Posterior cingulate gyrus (tissue), 11 donors: ENCODE results near the gene MORC1.

Experiments used
- DNase-seq, 10 donors: peaks; one replicate each; pipeline versions ENCODE4 v3.0.0 to v3.0.0-alpha.2; 2020 to 2021; ENCODE audit warnings: mixed read lengths in 3 of 10
- intact Hi-C: fragments of 100-400 bp; cut with DNase I; formaldehyde crosslinking; loops from one replicate; pipeline ENCODE4 v1.15.1; 2023

The MORC1 gene

GRCh38 chr3:109045271-109046040 lies 72.5 kb downstream of the MORC1 start:
- intact Hi-C loops, result no loop called here
- no peak for DNase-seq

GRCh38 chr3:109035082-109035481 lies 82.9 kb downstream of the MORC1 start:
- no peak for DNase-seq
- intact Hi-C loops, result no loop called here

DNA sequence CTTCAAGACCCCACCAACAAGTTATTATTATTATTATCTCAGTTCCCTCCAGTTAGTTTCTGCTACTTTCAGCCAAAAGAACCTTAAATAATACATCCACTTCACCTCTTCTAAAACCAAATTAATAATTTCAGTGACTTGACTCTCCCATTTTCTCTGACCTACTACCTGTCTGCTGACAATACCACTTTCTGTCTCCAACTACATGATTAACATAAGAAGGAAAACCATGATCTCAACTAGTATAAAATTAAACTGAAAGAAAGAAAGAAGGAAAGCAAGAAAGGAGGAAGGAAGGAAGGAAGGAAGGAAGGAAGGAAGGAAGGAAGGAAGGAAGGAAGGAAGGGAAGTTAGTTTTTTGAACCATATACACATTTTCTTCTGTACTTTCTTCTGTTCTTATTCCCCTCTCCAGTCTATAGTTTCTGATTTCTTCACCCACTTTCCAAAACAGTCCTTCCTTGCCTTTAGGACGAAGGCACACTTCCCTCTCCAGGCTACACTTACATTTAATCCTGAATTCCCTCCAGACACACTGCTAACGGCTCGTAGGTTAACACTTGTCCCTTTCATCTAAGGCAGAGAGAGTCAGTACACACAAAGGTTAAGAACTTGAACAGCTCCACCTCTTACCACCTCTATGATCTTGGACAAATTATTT lies 84.8 kb downstream of the MORC1 start:
- intact Hi-C loops, result no loop called here

GRCh38 chr3:109028753-109029152 lies 89.2 kb downstream of the MORC1 start:
- DNase-seq, result no peak
- intact Hi-C loops, result no loop called here

More for the DNA sequence above, 84.8 kb downstream of the MORC1 start:
- no peak for DNase-seq

GRCh38 chr3:109026821-109027220 lies 91.1 kb downstream of the MORC1 start:
- DNase-seq, result no peak
- intact Hi-C loops, result no loop called here

- no peak for DNase-seq
- intact Hi-C loops, result no loop called here
Measured at GRCh38 chr3:109025896-109026295, 92.0 kb downstream of the MORC1 start.

GRCh38 chr3:109023656-109024254 lies 94.2 kb downstream of the MORC1 start:
- intact Hi-C loops, result no loop called here
- DNase-seq, result peak in 6 of 10 donors; percentile 24 to 77 (median 35)

DNA sequence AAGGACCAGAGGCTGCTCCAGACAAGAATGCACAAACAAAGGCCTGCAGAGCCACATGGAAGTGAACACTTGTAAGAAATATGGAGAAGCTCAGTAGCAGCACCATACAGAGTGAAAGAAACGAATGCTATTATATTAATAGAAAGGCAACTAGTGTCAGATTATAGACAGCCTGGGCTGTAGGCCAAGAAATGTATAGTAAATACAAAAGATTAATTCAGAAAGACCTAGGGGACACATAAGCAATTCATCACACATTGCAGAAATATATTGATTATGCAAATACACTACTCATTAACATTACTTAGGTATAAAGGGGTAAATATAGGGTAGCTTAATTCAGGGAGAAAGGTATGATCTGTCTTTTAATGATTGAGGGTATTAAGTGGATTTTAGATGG lies 94.8 kb downstream of the MORC1 start:
- DNase-seq, result no peak
- intact Hi-C loops, result no loop called here

DNA sequence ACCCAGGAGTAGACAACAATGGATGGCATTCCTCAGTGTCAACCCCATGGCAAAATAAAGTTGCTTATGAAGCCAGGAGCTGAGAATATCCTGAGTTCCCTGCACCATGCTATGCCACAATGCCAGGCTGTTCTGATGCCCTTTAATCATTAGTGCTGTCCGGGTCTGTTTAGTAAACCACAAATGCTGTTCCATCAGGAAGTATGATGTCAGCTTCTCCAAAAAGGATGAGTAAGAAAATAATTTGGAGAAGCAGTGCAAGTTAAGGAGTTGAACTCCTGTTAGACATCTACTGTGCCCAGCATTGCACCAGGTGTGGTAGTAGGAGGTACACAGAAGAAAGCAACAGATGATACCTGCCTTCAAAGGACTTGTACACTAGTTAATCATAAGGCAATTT lies 96.4 kb downstream of the MORC1 start:
- intact Hi-C loops, result no loop called here

GRCh38 chr3:109018828-109019227 lies 99.1 kb downstream of the MORC1 start:
- intact Hi-C loops, result no loop called here
- no peak for DNase-seq

More for the DNA sequence above, 96.4 kb downstream of the MORC1 start:
- DNase-seq, result no peak

GRCh38 chr3:109005443-109005842 lies 112.5 kb downstream of the MORC1 start:
- no peak for DNase-seq
- intact Hi-C loops, result no loop called here

DNA sequence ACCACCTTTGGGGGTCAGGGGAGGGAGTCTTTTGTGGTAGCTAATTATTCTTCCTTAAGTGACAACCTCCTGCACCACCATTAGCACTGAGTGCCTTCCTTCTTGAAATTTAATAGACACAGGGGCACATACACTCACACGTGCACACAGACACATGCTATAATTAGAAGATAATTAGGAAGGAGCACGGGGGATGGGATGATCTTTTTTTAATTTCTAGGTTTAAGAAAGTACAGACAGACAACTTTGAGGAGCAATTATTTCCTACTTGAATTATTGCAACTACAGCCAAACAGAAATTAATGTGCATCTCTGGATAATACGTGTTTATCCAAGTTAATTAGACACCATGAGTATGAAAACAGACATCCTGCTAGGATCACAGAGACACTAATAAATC lies 119.5 kb downstream of the MORC1 start:
- DNase-seq, result no peak
- intact Hi-C loops, result no loop called here

DNA sequence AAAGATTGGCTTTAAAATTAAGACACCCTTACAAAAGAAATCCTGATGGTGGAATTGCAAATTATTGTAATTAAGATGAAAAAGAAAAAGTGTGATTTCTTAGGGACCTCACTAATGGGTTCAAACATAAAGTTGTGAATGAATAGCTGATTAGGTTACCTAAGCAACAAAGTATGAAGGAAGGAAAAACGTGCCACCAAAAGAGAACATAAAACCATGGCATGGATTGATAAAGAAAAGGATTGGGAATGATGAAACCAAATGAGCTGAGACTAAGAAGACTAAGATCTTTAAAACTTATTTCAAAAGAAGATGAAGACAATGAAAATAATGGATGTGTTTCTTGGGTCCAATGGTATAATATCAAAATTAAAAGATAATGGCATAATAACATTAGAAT lies 132.1 kb downstream of the MORC1 start:
- intact Hi-C loops, result no loop called here
- DNase-seq, result no peak

- intact Hi-C loops, result no loop called here
- DNase-seq, result no peak
Measured at GRCh38 chr3:108983051-108983450, 134.9 kb downstream of the MORC1 start.

- DNase-seq, result no peak
- intact Hi-C loops, result no loop called here
Measured at GRCh38 chr3:108976058-108976457, 141.9 kb downstream of the MORC1 start.

DNA sequence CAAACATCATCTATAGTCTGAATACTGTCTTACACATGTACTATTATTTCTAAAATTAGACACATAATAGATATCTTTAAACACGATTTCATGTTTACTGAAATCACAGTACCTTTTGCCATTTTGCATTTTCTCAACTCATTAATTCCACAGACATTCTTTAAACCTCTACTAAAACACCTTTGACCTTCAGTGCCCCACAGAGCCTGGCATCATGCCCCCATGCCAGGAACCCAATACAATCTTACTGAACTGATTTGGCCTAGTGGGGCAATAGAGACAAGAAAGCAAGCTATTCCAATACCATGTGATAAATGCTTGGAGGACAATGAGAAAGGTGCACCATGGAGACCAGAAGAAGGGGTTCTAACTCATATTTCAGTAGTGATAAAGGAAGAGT lies 144.9 kb downstream of the MORC1 start:
- intact Hi-C loops, result no loop called here
- DNase-seq, result no peak

- intact Hi-C loops, result no loop called here
Measured at GRCh38 chr3:108972482-108972881, 145.5 kb downstream of the MORC1 start.

DNA sequence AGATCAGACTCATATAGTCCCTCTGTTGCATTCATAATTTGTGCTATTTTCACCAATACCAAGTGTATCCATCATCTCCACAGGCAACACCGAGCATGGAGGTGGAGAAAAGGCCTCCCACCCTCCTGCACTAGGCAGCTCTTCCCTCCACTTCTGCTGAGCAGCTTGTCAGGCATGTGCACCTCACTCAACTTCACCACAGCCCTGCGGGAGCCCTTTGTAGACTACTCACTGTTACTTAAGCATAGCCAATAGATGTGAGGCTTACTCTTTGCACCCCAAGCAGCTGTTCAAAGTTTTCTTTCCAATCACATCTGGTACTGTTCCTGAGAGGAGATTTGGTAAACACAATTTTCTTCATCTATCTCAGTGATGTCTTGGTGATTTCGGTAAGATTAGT lies 147.4 kb downstream of the MORC1 start:
- DNase-seq, result no peak
- intact Hi-C loops, result no loop called here

More at GRCh38 chr3:108972482-108972881, 145.5 kb downstream of the MORC1 start:
- no peak for DNase-seq

GRCh38 chr3:108966773-108967172 lies 151.2 kb downstream of the MORC1 start:
- intact Hi-C loops, result no loop called here
- DNase-seq, result no peak

GRCh38 chr3:108959017-108959416 lies 158.9 kb downstream of the MORC1 start:
- intact Hi-C loops, result no loop called here
- no peak for DNase-seq

DNA sequence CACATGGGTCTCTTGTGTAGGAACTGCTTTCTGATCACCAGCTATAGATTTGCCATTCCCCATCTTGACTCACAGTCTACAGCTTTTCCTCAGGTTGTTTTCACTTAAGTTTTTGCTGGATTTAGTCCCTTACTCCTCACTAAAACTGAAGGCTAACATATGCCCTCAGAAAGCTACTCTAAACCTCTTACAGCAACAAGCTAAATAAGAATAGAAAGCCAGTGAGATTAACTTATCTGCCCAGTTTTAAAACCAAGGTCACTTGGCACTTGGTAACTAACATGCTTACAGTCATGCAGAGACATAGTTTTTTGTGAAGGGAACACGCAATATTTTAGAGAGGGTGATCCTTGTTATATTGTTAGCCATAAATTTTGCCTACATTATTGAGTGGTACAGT lies 164.2 kb downstream of the MORC1 start, which contains the start of gene GUCA1C:
GUCA1C (minus strand) TSS at position 180 of the 400 bp plus-strand sequence; CDS start at position 63, 117 bp downstream.
- intact Hi-C loops, result no loop called here
- DNase-seq, result no peak

DNA sequence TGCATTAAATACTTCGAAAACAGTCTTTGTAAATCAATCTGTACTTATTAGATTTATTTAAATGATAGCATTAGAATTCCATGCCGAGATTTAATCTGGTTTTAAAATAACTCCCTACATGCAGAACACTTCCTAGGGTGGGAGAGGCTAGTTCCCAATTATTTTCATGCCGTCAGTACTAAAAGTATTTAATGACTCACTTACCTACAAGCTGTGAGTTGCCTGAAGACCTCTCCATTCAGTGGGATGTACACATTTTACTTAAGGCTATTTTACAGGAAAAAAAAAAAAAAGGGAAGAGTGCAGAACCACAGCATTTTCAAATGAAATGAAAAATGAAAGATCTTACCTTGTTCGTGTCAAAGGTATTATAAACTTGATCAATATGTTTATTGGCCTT lies 164.7 kb downstream of the MORC1 start:
- no peak for DNase-seq
- intact Hi-C loops, result no loop called here
